BJ (cell line): ENCODE results near the gene C16orf89. TPM values are rescaled to one million over a fixed set of nuclear protein-coding genes. Genes with fewer than 3 reads are reported as not detected.
A peak's percentile ranks its signal among the peaks of the same experiment; 100 is the strongest.

ENCODE experiments used
- CTCF ChIA-PET: fragments of 350-600 bp; formaldehyde crosslinking; extraction: SDS; loops from one replicate; lab custom pipeline; 2021; ENCODE audit warnings: antibody characterized with exemption, inconsistent platforms; lab: Yijun Ruan, JAX
- POLR2A ChIA-PET: fragments of 300-600 bp; sonication (Branson Sonifier 250); formaldehyde crosslinking; extraction: SDS; loops from one replicate; lab custom pipeline; 2021; ENCODE audit warnings: antibody characterized with exemption; lab: Charles Lee
- DNase-seq: peaks from one replicate; pipeline ENCODE4 v3.0.0-alpha.2; 2011; ENCODE audit warnings: low read depth
- H3K27me3 ChIP-seq: 2 replicates; pipeline ENCODE4 v1.6.0; 2011; ENCODE audit warnings: low read length; ENCODE audit not compliant: control insufficient read depth, insufficient read depth
- H3K36me3 ChIP-seq: 2 replicates; pipeline ENCODE4 v1.5.1; 2011; ENCODE audit warnings: low read length; ENCODE audit not compliant: control insufficient read depth, insufficient read depth
- H3K4me3 ChIP-seq: 2 replicates; pipeline ENCODE4 v1.5.1; 2011; ENCODE audit warnings: low read depth, mild to moderate bottlenecking, control low read depth, low read length
- CTCF ChIP-seq: IDR thresholded peaks from 2 replicates; pipeline ENCODE4 v1.5.1; 2011; ENCODE audit warnings: low read depth, mild to moderate bottlenecking, control low read depth, inconsistent platforms, low read length, moderate library complexity; ENCODE audit not compliant: insufficient read depth
- polyA plus RNA-seq: library from polyadenylated mRNA; depleted of rRNA; stranded (reverse); fragments of >200 nt; gene quantifications from 2 replicates; pipeline ENCODE4 v1.2.3, GENCODE V29; 2011

Gene C16orf89
- polyA plus RNA-seq, 1 experiment = not detected

GRCh38 chr16:5059386-5060072, 6.2 kb downstream of the C16orf89 start:
- Histone ChIP-seq H3K36me3 (no peaks in the 10 kb centered on the region), H3K27me3 (peaks cover 2% of the 10 kb centered on the region; the same call in 1 of the 2 replicates), H3K4me3 (no peak overlapping the region)
- TF ChIP-seq CTCF = no peak
- POLR2A ChIA-PET = no interaction called here
- no peak for DNase-seq
- CTCF ChIA-PET = interaction anchor here (1.6 kb wide), 1 partner anchor 15 kb away, joined by 3 read pairs; no protein-coding TSS in a partner anchor

- ChIA-PET CTCF (interaction anchor here (0.6 to 1.6 kb wide), 2 partner anchors 14 to 229 kb away, joined by 3 to 4 read pairs; no protein-coding TSS in a partner anchor), POLR2A (no interaction called here)
- 0 out of 2 replicates have a peak, but pooled peaks have one; percentile 24 for TF ChIP-seq CTCF
- no peak overlapping the region for H3K4me3 ChIP-seq
- DNase-seq = no peak
- H3K36me3 ChIP-seq = no peaks in the 10 kb centered on the region
- H3K27me3 ChIP-seq = peaks cover 2% of the 10 kb centered on the region; the same call in 1 of the 2 replicates
Observed at GRCh38 chr16:5058476-5058875, 7.3 kb downstream of the C16orf89 start.

GRCh38 chr16:5056352-5056751, 9.4 kb downstream of the C16orf89 start:
- ChIA-PET POLR2A (no interaction called here), CTCF (interaction anchor here (1.1 to 1.6 kb wide), 2 partner anchors 10 to 36 kb away, joined by 5 to 6 read pairs; no protein-coding TSS in a partner anchor)
- TF ChIP-seq CTCF = peak; percentile 50
- Histone ChIP-seq H3K36me3 (no peaks in the 10 kb centered on the region), H3K4me3 (no peak overlapping the region), H3K27me3 (0 out of 2 replicates have a peak, but pooled peaks cover 2% of the 10 kb centered on the region)
- DNase-seq = no peak

GRCh38 chr16:5054876-5055865, 10.6 kb downstream of the C16orf89 start:
- Histone ChIP-seq H3K27me3 (0 out of 2 replicates have a peak, but pooled peaks cover 2% of the 10 kb centered on the region), H3K36me3 (no peaks in the 10 kb centered on the region), H3K4me3 (no peak overlapping the region)
- no peak for TF ChIP-seq CTCF
- POLR2A ChIA-PET = no interaction called here
- CTCF ChIA-PET = no interaction called here
- no peak for DNase-seq

GRCh38 chr16:5046914-5047313, 18.8 kb downstream of the C16orf89 start:
- ChIA-PET POLR2A (no interaction called here), CTCF (no interaction called here)
- H3K36me3 ChIP-seq = no peaks in the 10 kb centered on the region
- H3K27me3 ChIP-seq = peaks cover 1% of the 10 kb centered on the region; the same call in 1 of the 2 replicates
- H3K4me3 ChIP-seq = no peak overlapping the region
- TF ChIP-seq CTCF = no peak
- no peak for DNase-seq
